ENCODE measurements around the gene NFXL1.

DNA sequence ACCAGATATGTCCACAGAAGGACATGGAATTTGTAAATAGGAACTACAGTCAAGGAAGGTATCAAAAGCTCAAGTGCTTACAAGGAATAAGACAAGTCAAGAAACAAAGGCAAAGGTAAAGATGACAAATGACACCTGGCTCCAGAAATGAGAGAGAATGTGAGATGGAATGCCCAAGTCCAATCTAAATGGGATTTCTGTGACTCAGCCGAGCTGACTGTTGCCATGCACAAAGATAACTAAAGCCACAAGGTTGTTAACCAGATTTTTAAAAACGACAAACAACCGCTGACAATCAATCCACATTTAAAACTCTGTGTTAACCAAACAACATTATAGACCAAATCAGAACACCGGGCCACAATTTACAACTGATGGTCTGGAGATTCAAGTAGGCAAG, 1.1 kb downstream of the NFXL1 start:
- TF ChIP-seq, protein P1, sequence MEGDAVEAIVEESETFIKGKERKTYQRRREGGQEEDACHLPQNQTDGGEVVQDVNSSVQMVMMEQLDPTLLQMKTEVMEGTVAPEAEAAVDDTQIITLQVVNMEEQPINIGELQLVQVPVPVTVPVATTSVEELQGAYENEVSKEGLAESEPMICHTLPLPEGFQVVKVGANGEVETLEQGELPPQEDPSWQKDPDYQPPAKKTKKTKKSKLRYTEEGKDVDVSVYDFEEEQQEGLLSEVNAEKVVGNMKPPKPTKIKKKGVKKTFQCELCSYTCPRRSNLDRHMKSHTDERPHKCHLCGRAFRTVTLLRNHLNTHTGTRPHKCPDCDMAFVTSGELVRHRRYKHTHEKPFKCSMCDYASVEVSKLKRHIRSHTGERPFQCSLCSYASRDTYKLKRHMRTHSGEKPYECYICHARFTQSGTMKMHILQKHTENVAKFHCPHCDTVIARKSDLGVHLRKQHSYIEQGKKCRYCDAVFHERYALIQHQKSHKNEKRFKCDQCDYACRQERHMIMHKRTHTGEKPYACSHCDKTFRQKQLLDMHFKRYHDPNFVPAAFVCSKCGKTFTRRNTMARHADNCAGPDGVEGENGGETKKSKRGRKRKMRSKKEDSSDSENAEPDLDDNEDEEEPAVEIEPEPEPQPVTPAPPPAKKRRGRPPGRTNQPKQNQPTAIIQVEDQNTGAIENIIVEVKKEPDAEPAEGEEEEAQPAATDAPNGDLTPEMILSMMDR (IDR thresholded peaks at IDR 0.05; ENCODE audit: insufficient read depth, low read length, poor library complexity, severe bottlenecking) = no peak
- no peak for TF ChIP-seq EZH2phosphoT487 (conservative IDR thresholded peaks at IDR 0.05; ENCODE audit: low read length)

All from SU-DHL-6 (cell line).